Pancreas (tissue), 10 donors: ENCODE results near the gene CPLX1. TPM values are rescaled to one million over a fixed set of nuclear protein-coding genes. Genes with fewer than 3 reads are reported as not detected.

Experiments used
- ATAC-seq, 4 donors: fragments of 200-7000 bp; cut with Tn5 transposase; one replicate each; pipeline versions ENCODE4 v1.8.0 to v1.9.1; 2020; ENCODE audit warnings: mild to moderate bottlenecking in 4 of 4, moderate library complexity in 4 of 4
- DNase-seq, 6 donors: peaks; one replicate each; pipeline ENCODE4 v3.0.0-alpha.2; 2020
- FAIRE-seq: peaks from 2 replicates; lab custom pipeline; 2012; peaks lifted over from hg19 to GRCh38; lab: Jason Lieb, UNC
- H3K27ac ChIP-seq, 4 donors: fragments of 200-600 bp; sonication (generic); 1 replicate in 3 of 4; 2 replicates in 1 of 4; pipeline versions ENCODE4 v1.5.0 to v1.8.0; 2020
- H3K27me3 ChIP-seq, 4 donors: fragments of 200-600 bp; one replicate each; pipeline ENCODE4 v1.8.0; 2021
- H3K36me3 ChIP-seq, 3 donors: fragments of 200-600 bp; sonication (generic) in 1 of 3; one replicate each; pipeline versions ENCODE4 v1.5.0 to v1.8.0; 2020 to 2021
- H3K4me1 ChIP-seq, 3 donors: fragments of 200-600 bp; one replicate each; pipeline ENCODE4 v1.8.0; 2021
- H3K4me3 ChIP-seq, 4 donors: fragments of 200-600 bp; sonication (generic) in 2 of 4; one replicate each; pipeline versions ENCODE4 v1.5.0 to v1.8.0; 2020 to 2021
- H3K9me3 ChIP-seq, 4 donors: fragments of 200-600 bp; one replicate each; pipeline ENCODE4 v1.8.0; 2021
- CTCF ChIP-seq, 4 donors: fragments of 200-600 bp; sonication (generic) in 3 of 4; IDR thresholded peaks; one replicate each; pipeline versions ENCODE4 v1.5.0 to v1.8.0; 2021; ENCODE audit warnings: antibody characterized with exemption in 4 of 4
- WGBS, 2 donors: extraction: QIAGEN DNeasy Blood & Tissue Kit; methylation state at CpG; one replicate each; pipeline ENCODE4 v1.1.7; 2013; 5-methylcytosine and 5-hydroxymethylcytosine counted together
- intact Hi-C, 3 donors: fragments of 100-400 bp; cut with DNase I; formaldehyde crosslinking; loops; one replicate each; pipeline versions ENCODE4 v1.11.1 to v1.14.2; 2022
- polyA plus RNA-seq, 2 donors: library from polyadenylated mRNA; stranded (reverse); fragments of 200-250 nt; gene quantifications; one replicate each; pipeline ENCODE4 v1.2.3, GENCODE V29; 2013
- total RNA-seq, 6 donors: library from RNA; stranded (reverse); fragmentation: NEBNext Ultra II Directional in 4 of 6; extraction: Animal tissue kit (Norgen Biotek cat#: 25700) in 4 of 6; gene quantifications; one replicate each; pipeline versions ENCODE4 v1.2.1 to v1.2.4, GENCODE V29; 2021 to 2023
- donor health status: healthy with polysubstance abuse.
- donor health status: DM: no; HTN: no; CAD: no; lungs with moderate emphysema.
- donor health status: DM: no; HTN: no; CAD: no.
- donor health status: control.
- donor health status: control.
- donor health status: Bipolar disorder and iron deficiency.
- donor health status: DM: yes; HTN: yes; CAD: no.
- donor health status: DM: no; HTN: no; CAD: no.
- donor health status: DM: no; HTN: no; CAD: no.
- donor health status: DM: yes; HTN: yes; CAD: no.

The CPLX1 gene
- total and polyA plus RNA-seq, 8 donors, result 0.51 to 7.7 (median 1.4) TPM

GRCh38 chr4:864456-865120, 38.7 kb upstream of the CPLX1 start:
- H3K27me3 ChIP-seq, result no peaks in the 10 kb centered on the region
- H3K9me3 ChIP-seq, result no peaks in the 10 kb centered on the region
- no peak overlapping the region for H3K4me3 ChIP-seq
- H3K27ac ChIP-seq, result no peak overlapping the region
- intact Hi-C loops, result no loop called here
- ATAC-seq (no peak), DNase-seq (peak in 1 of 6 donors; percentile 20), FAIRE-seq (no peak)
- H3K36me3 ChIP-seq, result peaks cover 3 to 63% (median 19%) of the 10 kb centered on the region in 3 donors
- 96 to 98% methylated on average over 42 of the region's 42 CpGs for WGBS, 2 donors
- TF ChIP-seq CTCF (IDR thresholded peaks at IDR 0.05), result no peak
- H3K4me1 ChIP-seq, result no peaks in the 10 kb centered on the region

DNA sequence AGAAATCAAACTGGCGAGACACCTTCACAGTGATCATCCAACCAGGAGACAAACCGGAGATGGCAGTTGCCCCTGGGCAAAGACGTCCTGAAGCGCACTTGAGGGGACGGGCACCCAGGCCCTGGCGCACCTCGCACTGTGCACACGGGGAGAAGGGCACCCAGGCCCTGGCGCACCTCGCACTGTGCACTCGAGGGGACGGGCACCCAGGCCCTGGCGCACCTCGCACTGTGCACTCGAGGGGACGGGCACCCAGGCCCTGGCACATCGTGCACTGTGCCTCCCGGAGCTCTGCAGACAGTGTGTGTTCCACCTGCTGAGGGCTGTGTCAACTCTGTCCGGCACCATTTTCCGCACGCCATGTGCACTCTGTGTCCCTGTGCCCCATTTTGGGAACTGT, 34.6 kb upstream of the CPLX1 start:
- intact Hi-C loops, result no loop called here
- TF ChIP-seq CTCF (IDR thresholded peaks at IDR 0.05), result no peak
- Histone ChIP-seq H3K9me3 (no peaks in the 10 kb centered on the region), H3K4me1 (no peaks in the 10 kb centered on the region), H3K27me3 (no peaks in the 10 kb centered on the region), H3K4me3 (no peak overlapping the region), H3K27ac (no peak overlapping the region), H3K36me3 (peaks cover 8 to 65% (median 9%) of the 10 kb centered on the region in 3 donors)
- peak in 1 of 6 donors; percentile 4 for DNase-seq
- FAIRE-seq, result no peak
- no peak for ATAC-seq
- 96 to 97% methylated on average over 21 of the region's 21 CpGs for whole genome bisulfite sequencing, 2 donors

- peak in 2 of 6 donors; percentile 4 to 30 for DNase-seq
- 94 to 95% methylated on average over 13 of the region's 13 CpGs for WGBS, 2 donors
- intact Hi-C loops, result no loop called here
Measured at GRCh38 chr4:859496-859895, 33.6 kb upstream of the CPLX1 start.

DNA sequence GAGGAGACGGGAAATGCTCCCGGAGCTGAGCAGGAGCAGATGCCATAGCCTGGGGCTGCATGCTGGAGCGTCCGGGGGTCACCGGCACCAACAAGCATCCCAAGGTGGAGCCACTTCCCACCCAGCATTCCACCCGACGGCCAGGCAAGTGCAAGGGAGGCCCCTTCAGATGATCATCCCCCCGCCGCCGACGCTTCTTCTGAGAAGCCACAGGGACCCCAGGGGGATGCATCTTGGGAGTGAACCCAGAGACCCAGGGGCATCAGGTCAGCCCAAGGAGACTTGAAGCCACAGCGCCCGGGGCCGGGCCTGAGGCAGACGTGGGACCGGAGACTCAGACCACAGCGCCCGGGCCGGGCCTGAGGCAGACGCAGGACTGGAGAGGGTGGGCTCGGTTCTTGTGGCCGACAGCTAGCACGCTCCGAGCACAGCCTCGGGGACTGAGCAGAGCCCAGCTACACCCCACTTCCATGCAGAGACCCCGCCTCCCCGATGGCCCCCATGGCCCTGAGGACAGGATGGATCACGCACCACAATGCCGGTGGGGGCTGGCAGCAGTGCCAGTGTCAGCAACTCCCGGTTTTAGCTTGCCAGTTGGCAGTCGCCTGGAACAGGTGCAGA, 33.0 kb upstream of the CPLX1 start:
- no peak for ATAC-seq

More at GRCh38 chr4:859496-859895, 33.6 kb upstream of the CPLX1 start:
- ATAC-seq (no peak), FAIRE-seq (no peak)
- no peaks in the 10 kb centered on the region for H3K9me3 ChIP-seq
- no peak overlapping the region for H3K27ac ChIP-seq
- no peak overlapping the region for H3K4me3 ChIP-seq
- no peaks in the 10 kb centered on the region for H3K4me1 ChIP-seq
- TF ChIP-seq CTCF (IDR thresholded peaks at IDR 0.05), result no peak
- H3K27me3 ChIP-seq, result no peaks in the 10 kb centered on the region
- peaks cover 4 to 55% (median 8%) of the 10 kb centered on the region in 3 donors for H3K36me3 ChIP-seq

More for the DNA sequence above, 33.0 kb upstream of the CPLX1 start:
- no peak for TF ChIP-seq CTCF (IDR thresholded peaks at IDR 0.05)
- H3K4me3 ChIP-seq, result no peak overlapping the region
- no peaks in the 10 kb centered on the region for H3K9me3 ChIP-seq
- H3K27me3 ChIP-seq, result no peaks in the 10 kb centered on the region
- DNase-seq, result peak in 1 of 6 donors; percentile 55
- H3K36me3 ChIP-seq, result peaks cover 0 to 50% (median 8%) of the 10 kb centered on the region in 3 donors
- WGBS, 2 donors, result 94 to 96% methylated on average over 31 of the region's 31 CpGs
- H3K4me1 ChIP-seq, result no peaks in the 10 kb centered on the region
- FAIRE-seq, result no peak
- intact Hi-C loops, result no loop called here
- H3K27ac ChIP-seq, result no peak overlapping the region
